GM19372 (cell line): ENCODE measurements around the gene FBXO40.
"Not testable (repeated sequence)": the region's sequence is repeated elsewhere in the genome, so short reads cannot be mapped to it uniquely, and the experiment has no call there.

ENCODE experiments used
- ATAC-seq: cut with Tn5 transposase; IDR thresholded peaks from one replicate; pipeline ENCODE4 v1.9.1; 2021; ENCODE audit warnings: mild to moderate bottlenecking, low read depth, moderate library complexity; ENCODE audit not compliant: unreplicated experiment

The FBXO40 gene, protein sequence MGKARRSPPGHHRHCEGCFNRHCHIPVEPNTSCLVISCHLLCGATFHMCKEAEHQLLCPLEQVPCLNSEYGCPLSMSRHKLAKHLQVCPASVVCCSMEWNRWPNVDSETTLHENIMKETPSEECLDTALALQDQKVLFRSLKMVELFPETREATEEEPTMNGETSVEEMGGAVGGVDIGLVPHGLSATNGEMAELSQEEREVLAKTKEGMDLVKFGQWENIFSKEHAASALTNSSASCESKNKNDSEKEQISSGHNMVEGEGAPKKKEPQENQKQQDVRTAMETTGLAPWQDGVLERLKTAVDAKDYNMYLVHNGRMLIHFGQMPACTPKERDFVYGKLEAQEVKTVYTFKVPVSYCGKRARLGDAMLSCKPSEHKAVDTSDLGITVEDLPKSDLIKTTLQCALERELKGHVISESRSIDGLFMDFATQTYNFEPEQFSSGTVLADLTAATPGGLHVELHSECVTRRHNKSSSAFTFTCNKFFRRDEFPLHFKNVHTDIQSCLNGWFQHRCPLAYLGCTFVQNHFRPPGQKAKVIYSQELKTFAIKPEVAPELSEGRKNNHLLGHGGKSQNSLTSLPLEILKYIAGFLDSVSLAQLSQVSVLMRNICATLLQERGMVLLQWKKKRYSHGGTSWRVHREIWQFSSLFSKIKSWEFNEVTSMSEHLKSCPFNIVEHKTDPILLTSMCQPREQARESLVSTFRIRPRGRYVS

GRCh38 chr3:121592856-121593702 lies at the start of gene FBXO40:
FBXO40 (plus strand) TSS chr3:121593379; CDS start chr3:121620576, 27,197 bp downstream.
- ATAC-seq = no peak

DNA sequence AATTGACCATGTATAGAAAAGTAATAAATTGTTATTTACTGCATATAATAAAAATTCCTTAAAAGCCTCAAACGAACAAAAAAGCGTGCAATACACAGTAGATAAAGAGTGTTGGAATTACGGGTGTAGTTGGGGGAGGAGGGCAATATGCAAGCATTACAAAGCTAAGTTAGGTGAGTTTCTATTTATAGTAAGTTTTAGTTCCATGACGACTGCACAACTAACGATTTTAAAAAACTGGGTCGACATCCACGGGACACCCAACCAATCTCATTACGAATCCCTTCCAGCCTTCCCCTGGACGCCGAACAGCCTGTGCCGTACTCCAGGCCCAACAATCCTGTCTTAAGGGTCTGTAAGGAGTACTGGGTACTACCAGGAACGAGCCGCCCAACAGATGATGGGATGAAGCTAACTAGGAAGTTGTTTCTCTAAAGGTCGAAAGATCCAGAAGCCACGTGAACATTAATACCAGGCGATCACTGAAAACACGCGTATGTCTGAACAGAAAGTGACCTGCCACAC lies 48.1 kb upstream of the FBXO40 start:
- ATAC-seq = no peak

GRCh38 chr3:121545574-121546455 lies 47.4 kb upstream of the FBXO40 start, which contains the start of gene POLQ:
POLQ (minus strand) TSS chr3:121545988; CDS start chr3:121545877, 111 bp downstream.
- ATAC-seq = peak; percentile 79

- no peak for ATAC-seq
These were observed 40.8 kb upstream of the FBXO40 start for GRCh38 chr3:121552379-121552778.

DNA sequence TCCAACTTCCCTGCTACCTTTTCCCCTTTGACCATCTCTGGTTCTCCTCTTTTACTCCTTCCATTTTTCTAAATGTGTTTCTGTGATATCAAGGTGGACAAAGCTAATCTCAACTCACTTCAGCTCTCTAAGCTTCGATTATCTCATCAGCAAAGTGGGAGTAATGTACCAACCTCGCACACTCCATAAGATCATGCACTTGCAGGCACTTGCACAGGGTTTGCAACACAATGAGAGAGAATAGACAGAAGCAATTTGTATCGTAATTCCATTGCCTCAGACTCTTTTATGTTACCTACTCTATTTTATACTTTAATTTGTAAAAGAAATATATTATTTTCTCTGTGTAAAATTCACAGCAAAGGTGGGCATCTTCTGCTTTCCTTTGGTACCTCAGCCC lies 40.4 kb upstream of the FBXO40 start:
- ATAC-seq = no peak

GRCh38 chr3:121557426-121557934 lies 35.7 kb upstream of the FBXO40 start:
- no peak for ATAC-seq

- no peak for ATAC-seq
These were observed 31.0 kb upstream of the FBXO40 start for GRCh38 chr3:121562148-121562547.

- ATAC-seq = no peak
These were observed 26.4 kb upstream of the FBXO40 start for GRCh38 chr3:121566773-121567172.

DNA sequence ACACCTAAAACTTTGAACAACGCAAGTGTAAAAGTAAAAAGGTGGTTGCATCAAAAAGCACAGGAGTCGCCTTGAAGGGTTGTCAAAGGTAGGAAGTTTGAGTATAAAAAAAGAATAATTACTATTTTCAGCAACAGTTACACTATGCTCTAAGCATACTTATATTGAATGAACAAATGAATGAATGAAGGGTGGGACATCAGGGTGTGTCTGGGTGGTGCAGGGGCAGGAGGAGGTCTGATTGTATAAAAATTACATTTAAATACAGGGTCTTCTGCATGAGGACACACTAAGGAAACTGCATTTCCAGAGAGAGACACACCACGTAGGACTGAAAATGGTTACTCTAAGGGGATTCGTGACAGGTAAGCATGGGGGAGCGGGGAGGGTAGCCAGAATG lies 25.5 kb upstream of the FBXO40 start, which contains the start of gene ARGFX:
ARGFX (plus strand) TSS at position 301 of the 400 bp plus-strand sequence. CDS start 2,765 bp downstream, outside the sequence.
- no peak for ATAC-seq

GRCh38 chr3:121574449-121574848 lies 18.7 kb upstream of the FBXO40 start:
- ATAC-seq = no peak

- ATAC-seq = no peak
These were observed 11.5 kb upstream of the FBXO40 start for GRCh38 chr3:121581691-121582090.

DNA sequence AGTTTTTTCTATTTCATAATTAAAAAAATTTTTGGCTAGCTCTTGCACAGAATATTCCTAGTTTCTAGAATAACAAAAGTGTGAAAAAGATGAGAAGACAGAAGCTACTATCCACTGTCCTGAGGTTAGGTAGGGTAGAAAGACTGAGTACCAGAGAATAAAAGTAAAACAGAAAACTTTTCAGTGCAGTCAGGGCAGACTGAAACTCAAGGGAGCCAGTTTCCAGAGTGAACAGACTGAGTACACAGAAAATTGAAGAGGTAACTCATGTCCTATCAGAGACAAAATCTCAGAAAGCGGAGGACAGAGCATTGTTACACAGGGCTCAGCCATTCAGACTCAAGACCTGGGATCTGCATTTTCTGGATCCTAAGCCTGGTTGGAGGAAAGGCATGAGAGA lies 8.8 kb upstream of the FBXO40 start:
- ATAC-seq = no peak

DNA sequence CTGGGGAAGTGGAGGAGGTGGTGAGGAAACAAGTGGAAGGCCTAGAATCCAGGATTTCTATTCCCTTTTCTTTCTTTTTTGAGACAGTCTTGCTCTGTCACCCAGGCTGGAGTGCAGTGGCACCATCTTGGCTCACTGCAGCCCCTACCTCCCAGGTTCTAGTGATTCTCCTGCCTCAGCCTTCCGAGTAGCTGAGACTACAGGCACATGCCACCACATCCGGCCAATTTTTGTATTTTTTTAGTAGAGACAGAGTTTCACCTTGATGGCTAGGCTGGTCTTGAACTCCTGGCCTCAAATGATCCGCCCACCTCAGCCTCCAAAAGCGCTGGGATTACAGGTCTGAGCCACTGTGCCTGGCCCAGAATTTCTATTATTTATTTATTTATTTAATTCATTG lies 627 bp downstream of the FBXO40 start:
- not testable (repeated sequence) for ATAC-seq

DNA sequence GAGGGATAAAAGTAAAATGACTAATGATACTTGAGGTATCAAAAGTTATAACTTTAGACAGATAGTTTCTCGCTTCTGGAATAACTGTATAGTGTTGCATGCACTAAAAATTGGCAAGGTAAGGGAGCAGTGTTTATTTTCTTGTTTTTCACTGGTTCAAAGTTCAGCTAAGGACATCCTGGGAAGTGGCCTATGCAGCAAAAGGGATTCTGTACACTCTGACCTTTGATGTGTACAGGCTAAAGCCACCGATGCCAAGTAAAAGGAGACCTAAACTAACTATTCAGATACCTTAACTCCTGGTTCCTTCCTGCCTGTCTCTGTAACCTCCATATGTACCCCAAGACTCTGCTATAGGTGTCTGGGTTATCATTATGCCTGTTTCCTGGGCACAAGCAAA lies 1.7 kb downstream of the FBXO40 start:
- no peak for ATAC-seq

DNA sequence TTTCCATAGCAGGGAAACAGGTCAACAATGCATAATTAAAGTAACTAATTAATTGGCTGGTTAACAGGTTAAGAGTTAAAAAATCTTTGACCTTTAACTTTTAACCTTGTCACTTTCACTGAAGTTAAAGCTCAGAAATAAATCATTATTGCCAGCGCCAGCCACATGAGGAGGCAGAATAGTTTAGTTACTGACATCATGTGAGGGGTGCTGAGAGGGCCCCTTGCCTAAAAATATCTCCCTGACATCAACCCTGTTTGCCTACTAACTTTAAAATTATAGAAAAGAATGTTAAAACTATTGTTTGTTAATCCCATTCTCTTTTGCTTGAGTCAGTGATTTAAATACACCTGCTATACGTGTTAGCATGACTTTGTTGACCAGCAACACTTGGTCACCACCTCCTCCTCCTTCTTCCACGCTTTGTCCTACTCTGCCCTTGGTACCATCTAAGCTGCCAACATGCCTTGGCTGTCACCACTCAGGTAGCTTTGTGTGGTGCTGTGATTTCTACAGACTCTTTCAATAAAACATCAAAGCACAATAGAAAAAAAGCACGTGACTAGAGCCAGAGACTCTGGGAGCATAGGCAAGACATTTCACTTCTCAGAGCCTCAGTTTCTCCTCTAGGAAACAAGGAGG lies 2.7 kb downstream of the FBXO40 start:
- no peak for ATAC-seq

GRCh38 chr3:121598564-121598963 lies 5.4 kb downstream of the FBXO40 start:
- no peak for ATAC-seq

DNA sequence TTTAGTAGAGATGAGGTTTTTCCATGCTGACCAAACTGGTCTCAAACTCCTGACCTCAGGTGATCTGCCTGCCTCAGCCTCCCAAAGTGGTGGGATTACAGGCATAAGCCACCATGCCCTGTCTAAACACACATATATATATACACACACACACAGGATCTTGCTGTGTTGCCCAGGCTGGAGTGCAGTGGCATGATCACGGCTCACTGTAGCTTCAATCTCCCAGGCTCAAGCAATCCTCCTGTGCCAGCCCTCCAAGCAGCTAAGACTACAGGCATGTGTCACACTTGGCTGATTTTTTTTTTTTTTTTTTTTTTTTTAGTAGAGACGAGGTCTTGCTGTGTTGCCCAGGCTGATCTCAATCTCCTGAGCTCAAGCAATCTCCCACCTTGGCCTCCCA lies 6.7 kb downstream of the FBXO40 start:
- not testable (repeated sequence) for ATAC-seq

DNA sequence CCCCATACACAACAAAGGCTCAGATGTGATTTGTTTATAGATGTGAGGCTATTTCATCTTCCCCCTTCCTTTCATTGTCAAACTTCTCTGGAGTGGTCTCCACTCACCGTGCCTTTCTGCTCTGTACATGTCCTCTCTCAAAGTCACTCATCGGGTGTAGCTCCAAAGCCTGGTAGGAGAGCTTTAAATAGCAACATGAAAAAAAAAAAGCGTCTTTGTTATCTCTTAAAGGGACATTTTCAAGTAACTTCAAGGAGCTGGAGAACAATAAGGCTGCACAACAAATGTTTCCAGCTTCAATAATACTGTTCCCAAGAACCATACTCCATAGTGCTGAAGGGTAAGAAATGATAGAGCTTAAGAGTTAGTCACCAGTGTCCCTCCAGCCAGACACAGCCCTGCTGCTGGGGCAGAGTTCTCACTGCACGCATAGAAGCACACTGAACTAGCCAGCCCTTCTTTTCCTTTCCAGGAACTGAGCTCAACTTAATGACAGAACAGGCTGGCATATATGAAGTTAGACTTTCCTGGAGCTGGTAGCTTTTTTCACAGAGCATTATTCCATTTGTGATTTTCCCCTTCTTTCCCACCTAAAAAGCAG lies 8.1 kb downstream of the FBXO40 start:
- ATAC-seq = no peak
